SHP77 (cell line): Measurements from ENCODE around the gene TRPV5.
"Not testable (repeated sequence)": the region's sequence is repeated elsewhere in the genome, so short reads cannot be mapped to it uniquely, and the experiment has no call there.

Experiments
- DNase-seq, 2 experiments: peaks; one replicate each; lab custom pipeline; 2025; lab: John Stamatoyannopoulos, UW

TRPV5 gene

DNA sequence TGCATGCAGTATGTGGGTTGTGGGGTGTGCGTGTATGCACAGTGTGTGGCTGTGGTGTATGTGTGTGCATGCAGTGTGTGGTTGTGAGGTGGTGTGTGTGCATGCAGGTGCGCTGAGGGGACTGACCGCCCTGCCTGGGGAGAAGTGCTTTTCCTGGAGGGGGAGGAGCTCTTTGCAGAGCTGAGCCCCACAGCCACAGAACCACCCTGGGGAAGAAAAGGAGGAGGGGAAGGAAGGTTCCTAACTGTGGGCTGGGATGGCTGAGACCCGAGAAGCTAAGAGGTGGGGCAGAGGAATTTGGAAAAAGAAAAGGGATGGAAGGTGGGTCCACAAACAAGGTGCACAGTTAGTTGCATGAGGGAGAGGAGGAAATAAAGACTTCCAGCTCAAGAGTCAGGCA lies at the start of gene TRPV5:
Gene TRPV5 (minus strand): TSS at position 123 of the 400 bp plus-strand sequence. CDS start 287 bp downstream, outside the sequence.
- no peak for DNase-seq

- DNase-seq = not testable (repeated sequence)
These were observed 44.9 kb upstream of the TRPV5 start for GRCh38 chr7:142978402-142978801.

DNA sequence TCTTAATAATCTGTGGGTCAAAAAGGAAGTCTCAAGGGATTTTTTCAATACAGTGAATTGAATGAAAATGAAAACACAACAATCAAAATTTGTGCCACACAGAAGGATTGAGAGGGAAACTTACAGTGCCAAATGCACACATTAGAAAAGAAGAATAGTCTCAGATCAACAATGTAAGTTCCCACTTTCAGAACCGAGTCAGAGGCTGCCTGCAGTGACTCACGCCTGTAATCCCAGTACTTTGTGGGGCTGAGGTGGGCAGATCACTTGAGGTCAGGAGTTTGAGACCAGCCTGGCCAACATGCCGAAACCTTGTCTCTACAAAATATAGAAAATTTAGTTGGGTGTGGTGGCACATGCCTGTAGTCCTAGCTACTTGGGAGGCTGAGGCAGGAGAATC lies 41.1 kb upstream of the TRPV5 start:
- DNase-seq = no peak

DNA sequence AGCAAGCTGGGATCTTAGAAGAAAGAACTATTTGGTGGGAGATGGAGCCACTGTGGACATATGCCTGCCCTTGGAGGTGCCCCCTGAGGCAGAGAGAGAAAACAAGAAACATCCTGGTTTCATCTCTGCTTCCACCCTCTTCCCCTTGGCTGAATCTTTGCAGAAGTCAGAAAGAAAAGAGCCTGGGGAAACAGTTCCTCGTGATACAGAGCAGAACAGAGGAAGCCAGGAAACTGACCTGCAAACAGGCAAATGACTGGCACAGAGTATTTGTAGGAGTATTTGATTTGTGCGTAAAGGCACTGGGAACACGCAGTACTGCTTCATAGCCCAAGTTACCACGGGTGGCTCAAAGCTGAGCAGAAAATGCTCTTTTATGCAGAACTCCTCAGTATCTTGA lies 35.6 kb upstream of the TRPV5 start:
- DNase-seq = no peak

DNA sequence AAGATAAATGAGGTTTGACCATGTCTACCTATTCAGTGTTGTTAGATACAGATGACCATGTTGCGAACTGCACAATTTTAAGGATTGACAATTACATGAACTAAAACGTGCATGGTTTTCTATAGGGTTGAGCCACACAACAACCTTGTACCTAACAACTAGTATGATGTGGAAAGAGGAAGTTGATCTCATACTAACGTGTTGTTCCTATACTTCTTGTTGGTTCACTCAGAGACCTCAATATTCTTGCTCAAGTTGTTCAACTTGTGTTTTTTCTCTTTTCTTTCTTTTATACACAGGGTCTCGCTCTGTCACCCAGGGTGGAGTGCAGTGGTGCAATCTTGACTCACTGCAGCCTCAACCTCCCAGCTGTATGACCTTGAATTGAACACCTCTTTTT lies 34.7 kb upstream of the TRPV5 start:
- no peak for DNase-seq

- DNase-seq = no peak
These were observed 31.1 kb upstream of the TRPV5 start for GRCh38 chr7:142964502-142965246.

DNA sequence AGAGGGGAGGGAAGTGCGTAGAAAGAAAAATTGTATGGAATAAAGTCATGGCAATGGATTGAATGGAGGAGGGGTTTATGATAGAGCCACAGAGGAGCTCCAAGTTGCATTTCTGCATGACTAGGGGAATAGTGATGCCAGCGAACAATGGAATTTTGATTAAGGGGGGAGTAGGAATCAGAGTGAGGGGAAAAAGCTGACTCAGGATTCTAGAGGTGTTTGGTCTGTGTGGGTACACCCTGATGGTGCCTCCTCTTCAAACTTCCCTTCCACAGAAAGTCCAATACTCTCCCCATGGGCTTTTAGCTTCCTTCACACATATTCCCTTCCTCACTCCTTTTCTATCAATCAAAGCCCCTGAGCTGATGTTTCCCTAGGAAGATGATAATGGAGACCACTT lies 30.4 kb upstream of the TRPV5 start:
- DNase-seq = no peak

DNA sequence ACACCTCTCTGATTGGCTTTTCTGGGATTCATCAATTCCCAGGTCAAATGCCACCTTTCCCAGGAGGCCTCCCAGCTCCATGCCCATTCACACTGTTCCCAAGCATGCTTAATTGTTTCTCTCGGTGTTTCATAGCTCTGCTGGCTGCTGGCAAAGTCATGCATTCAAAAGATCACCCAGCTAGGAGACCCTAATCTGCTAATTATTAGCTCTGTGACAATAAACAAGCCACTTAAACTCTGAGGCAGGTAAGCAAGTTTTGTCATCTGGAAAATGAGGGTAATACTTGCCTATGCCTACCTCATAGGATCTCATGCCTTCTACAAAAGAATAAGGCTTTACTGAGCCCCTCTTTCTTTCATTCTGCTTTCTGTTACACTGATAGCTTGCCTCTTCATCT lies 29.4 kb upstream of the TRPV5 start:
- no peak for DNase-seq

GRCh38 chr7:142961973-142962926 lies 28.7 kb upstream of the TRPV5 start, which contains the start of gene KEL:
Gene KEL (minus strand): TSS chr7:142962363. CDS start chr7:142962206, 157 bp downstream.
- DNase-seq = no peak

DNA sequence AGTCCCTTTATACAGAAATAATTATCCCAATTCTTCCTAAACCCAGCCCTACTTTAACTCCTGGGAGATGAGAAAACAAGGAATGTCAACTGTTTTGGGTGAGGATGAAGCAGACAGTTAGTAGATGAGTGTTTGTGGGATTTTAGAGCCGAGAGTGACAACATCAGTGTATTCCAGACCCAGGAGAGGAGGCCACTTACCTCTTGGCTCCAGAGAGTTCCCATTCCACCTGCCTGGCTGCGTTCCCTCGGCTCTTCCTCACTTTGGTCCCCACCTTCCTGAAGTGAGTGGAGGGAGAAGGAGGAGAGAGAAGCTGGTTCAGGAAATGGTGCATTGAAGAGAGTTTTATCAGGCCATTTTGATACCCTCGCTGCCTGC lies 28.0 kb upstream of the TRPV5 start:
- no peak for DNase-seq

DNA sequence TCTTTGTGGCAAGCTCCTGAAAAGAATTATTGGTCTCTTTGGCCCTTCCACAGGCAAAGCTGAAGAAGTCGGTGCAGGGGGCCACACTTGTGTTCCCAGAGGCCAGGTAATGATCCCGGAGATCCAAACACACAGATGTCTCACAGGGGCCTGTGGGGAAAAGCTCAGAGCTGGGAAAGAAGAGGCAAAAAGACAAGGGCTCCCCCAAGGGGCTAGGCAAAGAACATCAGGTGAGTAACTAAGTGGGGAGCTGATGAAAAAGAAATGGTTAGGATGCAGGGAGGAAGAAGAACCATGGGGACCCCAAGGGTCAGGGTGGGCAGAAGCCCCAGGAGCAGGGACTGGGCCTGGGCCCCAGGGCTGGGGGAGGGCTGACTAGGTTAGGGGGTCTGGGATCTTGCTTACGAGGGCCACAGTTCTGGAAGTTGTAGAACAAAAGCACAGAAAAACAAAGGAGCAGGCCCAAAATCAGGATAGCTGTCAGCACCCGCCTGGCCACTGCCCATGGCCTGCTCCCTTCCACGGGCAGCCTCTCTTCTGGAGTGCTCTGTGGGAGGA lies 27.5 kb upstream of the TRPV5 start:
- DNase-seq = no peak

GRCh38 chr7:142959202-142959601 lies 25.7 kb upstream of the TRPV5 start:
- DNase-seq = no peak

GRCh38 chr7:142957723-142958122 lies 24.2 kb upstream of the TRPV5 start:
- DNase-seq = no peak

DNA sequence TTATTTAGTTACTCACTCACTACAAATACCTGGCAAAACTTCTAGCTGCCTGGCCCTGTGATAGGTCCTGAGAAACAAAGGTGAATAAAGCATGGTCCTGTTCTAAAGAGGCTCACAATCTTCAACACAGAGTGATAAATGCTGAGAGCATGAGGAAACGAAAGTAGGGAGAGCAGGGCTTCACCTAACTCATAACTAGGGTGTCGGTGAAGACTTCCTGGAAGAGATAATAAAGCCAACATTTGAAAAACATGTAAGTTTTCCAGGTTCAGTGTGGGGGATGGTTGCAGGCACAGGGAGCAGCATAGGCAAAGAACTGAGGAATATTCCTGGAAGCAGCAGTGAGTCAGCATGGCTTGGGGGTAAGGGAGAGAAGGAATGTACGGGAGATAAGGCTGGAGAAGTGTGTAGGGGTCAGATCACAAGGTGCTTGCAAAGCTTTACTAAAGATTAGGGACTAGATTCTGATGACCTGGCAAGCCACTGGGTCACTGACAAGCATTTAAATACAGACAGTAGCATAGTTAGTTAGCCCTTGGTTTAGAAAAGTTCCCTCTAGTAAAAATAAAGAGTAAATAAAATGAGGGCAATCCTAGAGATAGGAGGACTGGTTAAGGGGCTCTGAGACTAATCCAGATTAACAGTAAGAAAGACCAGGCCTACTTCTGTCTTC lies 23.5 kb upstream of the TRPV5 start:
- no peak for DNase-seq

- DNase-seq = no peak
These were observed 21.2 kb upstream of the TRPV5 start for GRCh38 chr7:142954680-142955268.

- DNase-seq = no peak
These were observed 16.7 kb upstream of the TRPV5 start for GRCh38 chr7:142950235-142950634.

- DNase-seq = no peak
These were observed 15.1 kb upstream of the TRPV5 start for GRCh38 chr7:142948603-142949002.

GRCh38 chr7:142945001-142945400 lies 11.5 kb upstream of the TRPV5 start:
- DNase-seq = no peak

GRCh38 chr7:142943706-142944268 lies 10.2 kb upstream of the TRPV5 start:
- no peak for DNase-seq

DNA sequence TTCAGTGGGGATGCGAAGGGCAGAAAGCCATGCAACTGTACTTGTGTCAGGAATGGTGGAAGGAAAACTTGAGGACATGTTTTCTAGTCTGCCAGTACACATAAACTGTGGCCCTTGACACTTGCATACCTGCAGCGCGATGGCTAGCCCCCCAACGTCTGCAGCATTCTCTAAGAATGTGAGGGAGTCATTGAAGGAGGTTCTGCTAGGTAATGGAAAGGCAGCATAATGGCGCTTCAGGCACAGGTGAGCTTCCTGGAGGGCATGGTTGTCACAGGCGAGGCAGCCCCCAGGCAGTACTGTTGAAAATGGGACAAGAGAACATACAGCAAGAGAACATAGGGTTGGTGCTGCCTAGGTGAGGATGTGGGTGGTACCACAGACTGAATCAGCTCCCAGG lies 9.2 kb upstream of the TRPV5 start:
- DNase-seq = no peak

DNA sequence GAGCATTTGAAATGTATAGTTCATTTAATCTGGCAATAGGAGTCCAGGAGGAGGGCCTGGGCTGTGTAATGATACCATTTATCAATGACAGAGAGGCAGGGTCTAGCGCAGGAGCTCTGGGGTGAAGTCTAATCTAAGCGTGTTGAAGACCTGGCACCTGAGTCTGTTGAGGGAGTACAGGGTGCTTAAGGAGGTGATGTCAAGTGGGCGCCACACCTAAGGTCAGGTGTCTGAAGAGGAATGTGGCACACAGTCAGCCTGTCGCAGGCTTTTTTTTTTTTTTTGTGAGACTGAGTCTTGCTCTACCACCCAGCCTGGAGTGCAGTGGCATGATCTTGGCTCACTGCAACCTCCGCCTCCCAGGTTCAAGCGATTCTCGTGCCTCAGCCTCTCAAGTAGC lies 8.0 kb upstream of the TRPV5 start:
- DNase-seq = no peak
